Measurements from ENCODE around the gene ZMYND8. TPM values are rescaled to one million over a fixed set of nuclear protein-coding genes. Genes with fewer than 3 reads are reported as not detected.
"Not testable (repeated sequence)": the region's sequence is repeated elsewhere in the genome, so short reads cannot be mapped to it uniquely, and the experiment has no call there.

The ZMYND8 gene
- total RNA-seq, 4 donors from 2014 or later = 51.3 to 106 (median 94.0) TPM

DNA sequence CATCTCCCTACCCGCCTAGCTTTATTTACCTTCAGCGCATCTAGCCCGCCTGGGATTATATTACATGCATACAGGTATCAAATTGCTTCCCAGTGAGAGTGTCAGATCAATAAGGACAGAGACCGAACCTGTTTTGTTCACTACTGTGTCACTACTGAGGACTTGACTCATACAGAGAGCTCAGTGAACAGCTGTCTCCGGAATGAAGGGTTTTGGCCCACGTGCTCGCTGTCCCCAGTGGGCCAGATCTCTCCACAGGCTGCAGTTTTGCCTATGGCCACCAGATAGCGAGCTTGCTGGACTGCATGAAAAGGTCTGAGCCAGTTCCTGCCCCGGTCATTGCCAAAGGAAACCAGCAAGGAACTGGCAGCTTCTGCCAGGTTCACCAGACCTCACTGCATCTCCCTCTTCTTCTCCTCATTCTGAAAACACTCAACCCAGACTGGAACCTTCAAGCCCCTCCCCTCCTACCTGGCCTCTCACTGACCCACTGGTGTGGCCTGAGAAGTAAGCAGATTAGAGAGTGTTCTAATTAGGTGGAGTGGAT is 150.8 kb downstream of the ZMYND8 start:
- no peaks in the 10 kb centered on the region for H3K9me3 ChIP-seq
- peak in 1 of 3 donors; percentile 54 for DNase-seq
- peaks cover 0 to 23% (median 0%) of the 10 kb centered on the region in 3 donors for H3K36me3 ChIP-seq
- no peak for TF ChIP-seq POLR2A (IDR thresholded peaks at IDR 0.05)
- TF ChIP-seq, protein P1, sequence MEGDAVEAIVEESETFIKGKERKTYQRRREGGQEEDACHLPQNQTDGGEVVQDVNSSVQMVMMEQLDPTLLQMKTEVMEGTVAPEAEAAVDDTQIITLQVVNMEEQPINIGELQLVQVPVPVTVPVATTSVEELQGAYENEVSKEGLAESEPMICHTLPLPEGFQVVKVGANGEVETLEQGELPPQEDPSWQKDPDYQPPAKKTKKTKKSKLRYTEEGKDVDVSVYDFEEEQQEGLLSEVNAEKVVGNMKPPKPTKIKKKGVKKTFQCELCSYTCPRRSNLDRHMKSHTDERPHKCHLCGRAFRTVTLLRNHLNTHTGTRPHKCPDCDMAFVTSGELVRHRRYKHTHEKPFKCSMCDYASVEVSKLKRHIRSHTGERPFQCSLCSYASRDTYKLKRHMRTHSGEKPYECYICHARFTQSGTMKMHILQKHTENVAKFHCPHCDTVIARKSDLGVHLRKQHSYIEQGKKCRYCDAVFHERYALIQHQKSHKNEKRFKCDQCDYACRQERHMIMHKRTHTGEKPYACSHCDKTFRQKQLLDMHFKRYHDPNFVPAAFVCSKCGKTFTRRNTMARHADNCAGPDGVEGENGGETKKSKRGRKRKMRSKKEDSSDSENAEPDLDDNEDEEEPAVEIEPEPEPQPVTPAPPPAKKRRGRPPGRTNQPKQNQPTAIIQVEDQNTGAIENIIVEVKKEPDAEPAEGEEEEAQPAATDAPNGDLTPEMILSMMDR (IDR thresholded peaks at IDR 0.05) = peak in 4 of 6 experiments; percentile 6 to 48 (median 46)
- no peak overlapping the region for H3K4me3 ChIP-seq
- no peaks in the 10 kb centered on the region for H3K4me1 ChIP-seq
- H3K27me3 ChIP-seq = no peaks in the 10 kb centered on the region
- H3K27ac ChIP-seq = no peak overlapping the region

DNA sequence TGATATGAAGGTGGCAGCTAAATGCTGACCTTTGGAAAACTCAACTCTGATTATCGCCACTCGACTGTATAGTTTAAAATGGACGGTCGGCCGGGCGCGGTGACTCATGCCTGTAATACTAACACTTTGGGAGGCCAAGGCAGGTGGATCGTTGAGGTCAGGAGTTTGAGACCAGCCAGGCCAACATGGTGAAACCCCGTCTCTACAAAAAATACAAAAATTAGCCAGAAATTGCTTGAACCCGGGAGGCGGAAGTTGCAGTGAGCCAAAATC is 151.7 kb downstream of the ZMYND8 start:
- H3K4me1 ChIP-seq, H3K9me3 ChIP-seq, DNase-seq, H3K4me3 ChIP-seq, H3K27me3 ChIP-seq, H3K27ac ChIP-seq: not testable (repeated sequence)
- peaks cover 0 to 15% (median 0%) of the 10 kb centered on the region in 3 donors for H3K36me3 ChIP-seq

DNA sequence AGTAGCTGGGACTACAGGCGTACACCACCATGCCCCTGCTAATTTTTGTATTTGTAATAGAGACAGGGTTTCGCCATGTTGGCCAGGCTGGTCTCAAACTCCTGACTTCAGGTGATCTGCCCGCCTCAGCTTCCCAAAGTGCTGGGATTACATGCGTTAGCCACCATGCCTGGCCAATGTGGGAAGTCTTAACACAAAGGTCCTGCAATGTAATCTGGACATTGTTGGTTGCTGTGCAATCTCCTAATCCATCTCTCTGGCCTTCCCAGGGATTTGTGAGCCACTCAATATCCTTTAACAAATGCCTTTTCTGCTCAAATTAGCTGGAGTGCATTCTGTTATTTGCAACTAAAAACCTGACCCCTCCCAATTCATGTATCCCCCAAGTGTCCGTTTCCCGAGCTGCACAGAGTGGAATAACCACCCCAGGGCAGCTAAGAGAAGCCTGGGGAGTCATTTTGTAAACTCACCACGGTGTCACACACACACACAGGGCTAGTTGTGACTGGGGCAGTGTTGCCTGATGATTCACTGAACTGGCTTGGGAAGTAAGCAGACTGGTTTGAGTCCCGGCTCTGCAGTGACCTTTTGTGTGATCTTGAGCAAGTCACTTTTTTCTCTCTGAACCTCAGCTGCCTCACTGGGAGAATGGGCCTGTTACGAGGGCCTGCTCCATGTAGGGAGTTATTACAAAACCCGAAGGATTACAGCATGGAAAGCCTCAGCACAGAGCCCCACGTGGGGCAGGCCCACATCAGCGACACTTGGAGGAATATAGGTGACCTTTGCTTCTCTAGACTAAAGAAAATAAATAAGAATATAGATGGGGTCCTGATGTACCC is 152.3 kb downstream of the ZMYND8 start:
- H3K4me1 ChIP-seq = no peaks in the 10 kb centered on the region
- no peaks in the 10 kb centered on the region for H3K9me3 ChIP-seq
- DNase-seq = no peak
- peaks cover 0 to 9% (median 0%) of the 10 kb centered on the region in 3 donors for H3K36me3 ChIP-seq
- no peaks in the 10 kb centered on the region for H3K27me3 ChIP-seq
- no peak for TF ChIP-seq POLR2A (IDR thresholded peaks at IDR 0.05)
- TF ChIP-seq, protein P1 (IDR thresholded peaks at IDR 0.05) = no peak
- H3K27ac ChIP-seq = no peak overlapping the region
- no peak overlapping the region for H3K4me3 ChIP-seq

GRCh38 chr20:47202733-47203667 is 153.5 kb downstream of the ZMYND8 start:
- H3K27me3 ChIP-seq = no peaks in the 10 kb centered on the region
- H3K27ac ChIP-seq = no peak overlapping the region
- H3K4me3 ChIP-seq = no peak overlapping the region
- no peaks in the 10 kb centered on the region for H3K9me3 ChIP-seq
- DNase-seq = no peak
- no peaks in the 10 kb centered on the region for H3K4me1 ChIP-seq
- H3K36me3 ChIP-seq = no peaks in the 10 kb centered on the region
- TF ChIP-seq POLR2A (IDR thresholded peaks at IDR 0.05) = no peak
- TF ChIP-seq, protein P1 (IDR thresholded peaks at IDR 0.05) = no peak

DNA sequence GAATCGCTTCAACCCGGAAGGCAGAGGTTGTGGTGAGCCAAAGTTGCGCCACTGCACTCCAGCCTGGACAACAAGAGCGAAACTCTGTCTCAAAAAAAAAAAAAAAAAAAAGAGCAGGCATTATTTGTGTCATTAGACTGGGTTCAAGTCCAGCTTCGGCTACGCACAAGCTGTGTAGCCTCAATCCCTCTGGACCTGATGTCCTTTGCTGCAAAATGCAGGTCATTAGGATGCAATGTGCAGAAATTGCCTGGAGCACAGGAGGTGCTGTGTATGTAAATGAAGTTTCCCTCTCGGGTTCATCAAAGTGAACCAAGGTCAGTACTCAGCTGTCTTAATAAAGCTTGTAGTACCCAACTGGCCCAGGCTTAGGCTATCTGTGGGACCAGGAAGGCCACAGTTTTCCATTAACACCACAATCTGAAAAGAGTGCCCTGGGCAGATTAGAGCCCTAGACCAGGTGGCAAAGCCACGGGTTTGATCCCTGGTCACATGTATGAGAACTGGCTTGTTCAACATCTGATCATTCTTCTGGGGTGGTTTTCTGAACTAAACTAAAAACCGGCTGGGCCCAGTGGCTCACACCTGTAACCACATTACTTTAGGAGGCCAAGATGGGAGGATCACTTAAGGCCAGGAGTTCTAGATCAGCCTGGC is 155.3 kb downstream of the ZMYND8 start:
- peaks cover 0 to 4% (median 0%) of the 10 kb centered on the region in 4 donors for H3K4me1 ChIP-seq
- H3K27ac ChIP-seq = no peak overlapping the region
- no peaks in the 10 kb centered on the region for H3K36me3 ChIP-seq
- no peak overlapping the region for H3K4me3 ChIP-seq
- DNase-seq = no peak
- H3K9me3 ChIP-seq = no peaks in the 10 kb centered on the region
- TF ChIP-seq POLR2A (IDR thresholded peaks at IDR 0.05) = no peak
- TF ChIP-seq, protein P1 (IDR thresholded peaks at IDR 0.05) = no peak
- H3K27me3 ChIP-seq = no peaks in the 10 kb centered on the region

Measured in Peyer's patch (tissue), 4 donors.